OCI-LY7 (cell line): Measurements from ENCODE around the gene PSMB4. TPM values are rescaled to one million over a fixed set of nuclear protein-coding genes. Genes with fewer than 3 reads are reported as not detected.
"Not testable (repeated sequence)": the region's sequence is repeated elsewhere in the genome, so short reads cannot be mapped to it uniquely, and the experiment has no call there.

Experiments used
- BruUV-seq: library from RNA; stranded (reverse); fragments of 400-500 nt; replicated peaks from 2 replicates; lab custom pipeline; 2021; lab: Mats Ljungman, UMichigan
- CTCF ChIA-PET: fragments of 300-600 bp; sonication (Branson Sonifier 250); formaldehyde crosslinking; loops from one replicate; lab custom pipeline; 2022; ENCODE audit warnings: antibody characterized with exemption; ENCODE audit not compliant: unreplicated experiment; lab: Charles Lee
- POLR2A ChIA-PET: fragments of 300-600 bp; sonication (Branson Sonifier 250); formaldehyde crosslinking; loops from one replicate; lab custom pipeline; 2022; ENCODE audit warnings: antibody characterized with exemption; lab: Charles Lee
- DNase-seq: peaks from one replicate; pipeline ENCODE4 v3.0.0-alpha.2; 2015; ENCODE audit warnings: low spot score
- H2AFZ ChIP-seq: fragments of 200-600 bp; sonication (generic), shearing (Covaris generic); 2 replicates; pipeline ENCODE4 v1.6.1; 2014; ENCODE audit warnings: mild to moderate bottlenecking, antibody characterized with exemption, low read length, moderate library complexity
- H3K27ac ChIP-seq: fragments of 200-600 bp; sonication (generic); 2 replicates; pipeline ENCODE4 v1.5.1; 2014; ENCODE audit warnings: mixed run types, low read depth, mild to moderate bottlenecking, moderate library complexity, low read length, inconsistent platforms; ENCODE audit not compliant: poor library complexity, severe bottlenecking
- H3K36me3 ChIP-seq: fragments of 200-600 bp; sonication (generic); 2 replicates; pipeline ENCODE4 v1.6.1; 2014; ENCODE audit warnings: mild to moderate bottlenecking, antibody characterized with exemption, low read length, moderate library complexity, mixed read lengths; ENCODE audit not compliant: insufficient read depth
- H3K4me1 ChIP-seq: fragments of 200-600 bp; sonication (generic); 2 replicates; pipeline ENCODE4 v1.5.1; 2014; ENCODE audit warnings: mild to moderate bottlenecking, low read length; ENCODE audit not compliant: insufficient read depth, poor library complexity, severe bottlenecking
- H3K4me2 ChIP-seq: fragments of 200-600 bp; sonication (generic); 2 replicates; pipeline ENCODE4 v1.6.1; 2014; ENCODE audit warnings: mild to moderate bottlenecking, low read length
- H3K4me3 ChIP-seq: fragments of 200-600 bp; sonication (generic); 2 replicates; pipeline ENCODE4 v1.5.1; 2014; ENCODE audit warnings: mild to moderate bottlenecking, low read depth, low read length; ENCODE audit not compliant: poor library complexity, severe bottlenecking
- H3K79me2 ChIP-seq: fragments of 200-600 bp; sonication (generic); 2 replicates; pipeline ENCODE4 v1.6.1; 2016; ENCODE audit warnings: low read depth, mild to moderate bottlenecking, low read length, moderate library complexity, mixed read lengths; ENCODE audit not compliant: insufficient read depth
- H3K9me2 ChIP-seq: fragments of 200-600 bp; sonication (generic); 2 replicates; pipeline ENCODE4 v1.6.1; 2016; ENCODE audit warnings: mild to moderate bottlenecking, low read length, mixed read lengths; ENCODE audit not compliant: insufficient read depth
- H3K9me3 ChIP-seq: fragments of 200-600 bp; sonication (generic); 2 replicates; pipeline ENCODE4 v1.6.1; 2014; ENCODE audit warnings: mild to moderate bottlenecking, mixed run types, low read length, mixed read lengths
- H4K20me1 ChIP-seq: fragments of 200-600 bp; sonication (generic); 2 replicates; pipeline ENCODE4 v1.6.1; 2014; ENCODE audit warnings: mild to moderate bottlenecking, antibody characterized with exemption, low read length, moderate library complexity, mixed read lengths; ENCODE audit not compliant: insufficient read depth
- EZH2phosphoT487 ChIP-seq: fragments of 200-600 bp; sonication (generic); IDR thresholded peaks from 2 replicates; pipeline ENCODE4 v1.6.1; 2018; ENCODE audit warnings: low read depth, borderline replicate concordance, mild to moderate bottlenecking, mixed run types, antibody characterized with exemption, low read length, moderate library complexity, mixed read lengths
- intact Hi-C: fragments of 100-400 bp; cut with micrococcal nuclease; formaldehyde crosslinking; loops from one replicate; pipeline ENCODE4 v1.10.0; 2022; ENCODE audit not compliant: unreplicated experiment
- total RNA-seq, 2 experiments: library from RNA; depleted of rRNA in 1 of 2; stranded (reverse); fragments of >200 nt in 1 of 2; shearing (Covaris generic) in 1 of 2; gene quantifications; 2 replicates each; pipeline ENCODE4 v1.2.3, GENCODE V29; 2014 to 2022
- TF ChIP-seq, protein P1 (sequence below): fragments of 200-600 bp; sonication (generic); conservative IDR thresholded peaks from 2 replicates; pipeline ENCODE4 v1.5.1; 2014; ENCODE audit warnings: mild to moderate bottlenecking, antibody characterized with exemption, low read length, moderate library complexity, mixed read lengths

The PSMB4 gene
- total RNA-seq, 2 experiments from 2014 or later: 242 to 301 TPM

DNA sequence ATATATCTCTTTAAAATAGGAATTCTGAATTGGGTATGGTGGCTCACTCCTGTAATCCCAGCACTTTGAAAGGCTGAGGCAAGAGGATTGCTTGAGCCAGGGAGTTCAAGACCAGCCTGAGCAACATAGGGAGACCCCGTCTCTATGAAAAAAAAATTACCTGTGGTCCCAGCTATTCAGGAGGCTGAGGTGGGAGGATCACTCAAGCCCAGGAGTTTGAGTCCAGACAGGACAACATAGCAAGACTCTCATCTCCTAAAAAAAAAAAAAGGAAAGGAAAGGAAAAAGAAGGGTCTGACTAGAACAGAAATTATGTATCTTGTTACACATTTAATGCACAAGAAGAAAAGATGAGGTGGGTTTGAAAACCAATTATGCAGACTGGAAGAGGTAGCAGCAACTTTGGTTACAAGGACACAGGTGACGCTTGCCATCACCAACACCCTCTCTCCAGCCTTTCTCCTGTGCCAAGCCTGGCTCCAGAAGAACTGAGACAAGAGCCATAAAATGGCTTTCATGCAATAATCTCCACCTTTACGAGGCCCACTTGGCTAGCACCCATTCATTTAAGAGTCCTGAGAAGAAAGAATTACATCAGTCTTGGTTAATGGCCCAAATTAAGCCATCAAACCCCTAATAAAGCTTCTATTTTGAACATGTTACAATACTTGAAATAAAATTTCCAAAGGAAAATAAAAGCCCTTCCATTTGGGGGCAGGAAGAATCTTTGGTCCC, 22.1 kb upstream of the PSMB4 start:
- H2AFZ ChIP-seq: no peak overlapping the region
- TF ChIP-seq, protein P1, sequence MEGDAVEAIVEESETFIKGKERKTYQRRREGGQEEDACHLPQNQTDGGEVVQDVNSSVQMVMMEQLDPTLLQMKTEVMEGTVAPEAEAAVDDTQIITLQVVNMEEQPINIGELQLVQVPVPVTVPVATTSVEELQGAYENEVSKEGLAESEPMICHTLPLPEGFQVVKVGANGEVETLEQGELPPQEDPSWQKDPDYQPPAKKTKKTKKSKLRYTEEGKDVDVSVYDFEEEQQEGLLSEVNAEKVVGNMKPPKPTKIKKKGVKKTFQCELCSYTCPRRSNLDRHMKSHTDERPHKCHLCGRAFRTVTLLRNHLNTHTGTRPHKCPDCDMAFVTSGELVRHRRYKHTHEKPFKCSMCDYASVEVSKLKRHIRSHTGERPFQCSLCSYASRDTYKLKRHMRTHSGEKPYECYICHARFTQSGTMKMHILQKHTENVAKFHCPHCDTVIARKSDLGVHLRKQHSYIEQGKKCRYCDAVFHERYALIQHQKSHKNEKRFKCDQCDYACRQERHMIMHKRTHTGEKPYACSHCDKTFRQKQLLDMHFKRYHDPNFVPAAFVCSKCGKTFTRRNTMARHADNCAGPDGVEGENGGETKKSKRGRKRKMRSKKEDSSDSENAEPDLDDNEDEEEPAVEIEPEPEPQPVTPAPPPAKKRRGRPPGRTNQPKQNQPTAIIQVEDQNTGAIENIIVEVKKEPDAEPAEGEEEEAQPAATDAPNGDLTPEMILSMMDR: no peak
- no peak for TF ChIP-seq EZH2phosphoT487
- H3K4me1 ChIP-seq: no peaks in the 10 kb centered on the region
- no peak overlapping the region for H3K27ac ChIP-seq
- no TSS peak for BruUV-seq
- no peaks in the 10 kb centered on the region for H3K9me3 ChIP-seq
- no peaks in the 10 kb centered on the region for H3K36me3 ChIP-seq
- DNase-seq: no peak
- H4K20me1 ChIP-seq: no peaks in the 10 kb centered on the region
- H3K4me3 ChIP-seq: no peak overlapping the region
- CTCF ChIA-PET: interaction anchor here (0.7 kb wide), 1 partner anchor 50 kb away, joined by 4 read pairs; no protein-coding TSS in a partner anchor
- no peaks in the 10 kb centered on the region for H3K79me2 ChIP-seq
- intact Hi-C loops: no loop called here
- no peak overlapping the region for H3K4me2 ChIP-seq
- POLR2A ChIA-PET: no interaction called here
- no peaks in the 10 kb centered on the region for H3K9me2 ChIP-seq

DNA sequence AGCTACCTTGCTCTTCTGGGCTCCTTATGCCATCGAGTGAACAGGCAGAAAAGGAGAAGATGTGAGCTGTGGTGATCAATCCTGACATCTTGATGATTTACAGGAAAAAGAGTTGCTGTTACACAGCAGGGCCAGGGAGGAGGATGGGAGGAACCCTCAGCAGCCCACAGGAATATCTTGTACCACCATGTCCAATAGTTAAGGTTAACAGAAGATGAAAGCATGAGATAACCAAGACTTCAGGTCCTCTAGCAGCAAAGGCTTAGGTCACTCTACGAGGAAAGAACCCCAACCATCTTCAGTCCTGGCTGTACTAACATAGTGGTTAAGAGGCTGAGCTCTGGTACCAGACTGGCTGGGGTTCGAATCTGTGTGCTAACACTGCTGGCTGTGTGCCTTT, 14.8 kb upstream of the PSMB4 start:
- H3K4me3 ChIP-seq: no peak overlapping the region
- no peaks in the 10 kb centered on the region for H3K4me1 ChIP-seq
- H3K79me2 ChIP-seq: no peaks in the 10 kb centered on the region
- H3K9me2 ChIP-seq: no peaks in the 10 kb centered on the region
- no peak for DNase-seq
- no TSS peak for BruUV-seq
- no peak overlapping the region for H3K4me2 ChIP-seq
- no peaks in the 10 kb centered on the region for H4K20me1 ChIP-seq
- no peak overlapping the region for H3K27ac ChIP-seq
- ChIA-PET POLR2A (interaction anchor here (0.5 to 1.0 kb wide), 3 partner anchors 13 to 932 kb away, joined by 3 to 9 read pairs (median 3); no protein-coding TSS in a partner anchor), CTCF (no interaction called here)
- intact Hi-C loops: no loop called here
- no peaks in the 10 kb centered on the region for H3K9me3 ChIP-seq
- no peak overlapping the region for H2AFZ ChIP-seq
- TF ChIP-seq, protein P1: no peak
- TF ChIP-seq EZH2phosphoT487: no peak
- H3K36me3 ChIP-seq: no peaks in the 10 kb centered on the region

DNA sequence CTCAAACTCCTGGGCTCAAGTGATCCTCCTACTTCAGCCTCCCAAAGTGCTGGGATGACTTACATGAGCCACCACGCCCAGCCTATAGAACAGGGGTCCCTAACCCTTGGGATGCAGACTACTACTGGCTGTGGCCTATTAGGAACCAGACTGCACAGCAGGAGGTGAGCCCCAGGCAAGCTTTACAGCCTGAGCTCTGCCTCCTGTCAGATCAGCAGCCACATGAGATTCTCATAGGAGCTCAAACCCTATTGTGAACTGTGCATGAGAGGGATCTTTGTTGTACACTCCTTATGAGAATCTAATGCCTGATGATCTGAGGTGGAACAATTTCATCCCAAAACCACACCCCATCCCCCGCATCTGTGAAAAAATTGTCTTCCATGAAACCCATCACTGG, 13.4 kb upstream of the PSMB4 start:
- BruUV-seq: no TSS peak
- H3K79me2 ChIP-seq: no peaks in the 10 kb centered on the region
- intact Hi-C loops: no loop called here
- H4K20me1 ChIP-seq: no peaks in the 10 kb centered on the region
- H2AFZ ChIP-seq: no peak overlapping the region
- H3K4me2 ChIP-seq: no peak overlapping the region
- H3K27ac ChIP-seq: no peak overlapping the region
- CTCF ChIA-PET: no interaction called here
- POLR2A ChIA-PET: interaction anchor here (0.6 kb wide), 2 partner anchors 100 to 444 kb away, joined by 3 to 5 read pairs; no protein-coding TSS in a partner anchor
- H3K9me2 ChIP-seq: no peaks in the 10 kb centered on the region
- TF ChIP-seq EZH2phosphoT487: no peak
- TF ChIP-seq, protein P1: no peak
- DNase-seq: no peak
- H3K9me3 ChIP-seq: no peaks in the 10 kb centered on the region
- H3K4me1 ChIP-seq: no peaks in the 10 kb centered on the region
- H3K4me3 ChIP-seq: no peak overlapping the region
- no peaks in the 10 kb centered on the region for H3K36me3 ChIP-seq

DNA sequence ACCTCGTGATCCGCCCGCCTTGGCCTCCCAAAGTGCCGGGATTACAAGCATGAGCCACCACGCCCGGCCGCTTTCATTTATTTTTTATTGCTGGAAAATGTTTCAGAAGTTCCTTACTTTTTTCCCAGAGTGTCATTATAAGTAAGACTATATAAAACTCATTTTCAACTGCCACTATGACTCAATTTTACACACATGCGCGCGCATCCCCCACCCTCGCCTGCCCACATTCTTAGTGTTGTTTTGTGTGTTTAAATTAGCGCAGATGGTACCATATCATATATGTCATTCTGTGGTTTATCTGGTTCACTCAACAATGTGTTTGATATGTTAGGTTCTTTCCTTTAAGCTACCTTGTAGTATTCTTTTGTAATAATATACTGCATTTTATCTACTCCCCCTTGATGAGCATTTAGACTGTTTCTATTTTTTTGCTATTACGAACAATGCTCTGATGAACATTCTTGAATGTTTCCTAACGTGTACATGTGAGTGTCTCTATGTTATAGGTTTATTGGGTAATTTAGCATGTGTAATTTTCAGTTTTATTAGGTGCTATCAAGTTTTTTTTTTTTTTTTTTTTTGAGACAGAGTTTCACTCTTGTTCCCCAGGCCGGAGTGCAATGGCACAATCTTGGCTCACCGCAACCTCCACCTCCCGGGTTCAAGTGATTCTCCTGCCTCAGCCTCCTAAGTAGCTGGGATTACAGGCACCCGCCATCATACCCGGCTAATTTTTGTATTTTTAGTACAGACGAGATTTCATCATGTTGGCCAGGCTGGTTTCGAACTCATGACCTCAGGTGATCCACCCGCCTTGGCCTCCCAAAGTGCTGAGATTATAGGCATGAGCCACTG, 8.9 kb upstream of the PSMB4 start:
- H3K4me3 ChIP-seq, H4K20me1 ChIP-seq, H3K4me2 ChIP-seq, H3K79me2 ChIP-seq, H3K36me3 ChIP-seq, H3K4me1 ChIP-seq, H3K9me2 ChIP-seq, H3K9me3 ChIP-seq, BruUV-seq, H3K27ac ChIP-seq, H2AFZ ChIP-seq, intact Hi-C loops, CTCF ChIA-PET, DNase-seq: not testable (repeated sequence)
- POLR2A ChIA-PET: interaction anchor here (0.6 to 1.1 kb wide), 2 partner anchors 18 to 19 kb away, joined by 4 to 11 read pairs; no protein-coding TSS in a partner anchor
